ENCODE data around the gene RACK1.
"Not testable (repeated sequence)": the region's sequence is repeated elsewhere in the genome, so short reads cannot be mapped to it uniquely, and the experiment has no call there.

The RACK1 gene

GRCh38 chr5:181281077-181281983 is 37.6 kb upstream of the RACK1 start:
- POLR2A ChIA-PET = no interaction called here
- CTCF ChIA-PET = no interaction called here
- TF ChIP-seq CTCF (IDR thresholded peaks at IDR 0.05; ENCODE audit: control extremely low read depth, extremely low read depth, low read depth, missing control alignments) = no peak
- DNase-seq (ENCODE audit: extremely low spot score) = no peak

- no peak for DNase-seq (ENCODE audit: extremely low spot score)
- ChIA-PET POLR2A (no interaction called here), CTCF (no interaction called here)
- TF ChIP-seq CTCF (IDR thresholded peaks at IDR 0.05; ENCODE audit: control extremely low read depth, extremely low read depth, low read depth, missing control alignments) = no peak
These were observed 36.6 kb upstream of the RACK1 start for GRCh38 chr5:181280251-181280762.

GRCh38 chr5:181273433-181273744 is 29.7 kb upstream of the RACK1 start:
- POLR2A ChIA-PET; DNase-seq (ENCODE audit: extremely low spot score); CTCF ChIA-PET: not testable (repeated sequence)
- TF ChIP-seq CTCF (IDR thresholded peaks at IDR 0.05; ENCODE audit: control extremely low read depth, extremely low read depth, low read depth, missing control alignments) = peak; percentile 42

GRCh38 chr5:181271081-181271480 is 27.4 kb upstream of the RACK1 start:
- TF ChIP-seq CTCF (IDR thresholded peaks at IDR 0.05; ENCODE audit: control extremely low read depth, extremely low read depth, low read depth, missing control alignments) = no peak
- ChIA-PET CTCF (interaction anchor here (1.4 kb wide), 1 partner anchor 87 kb away, joined by 3 read pairs; no protein-coding TSS in a partner anchor), POLR2A (no interaction called here)
- DNase-seq (ENCODE audit: extremely low spot score) = no peak

GRCh38 chr5:181267907-181268306 is 24.2 kb upstream of the RACK1 start:
- DNase-seq (ENCODE audit: extremely low spot score); POLR2A ChIA-PET: not testable (repeated sequence)
- CTCF ChIA-PET = interaction anchor here (1.0 kb wide), 1 partner anchor 17 kb away, joined by 3 read pairs; no protein-coding TSS in a partner anchor

GRCh38 chr5:181267291-181267904 is 23.7 kb upstream of the RACK1 start:
- CTCF ChIA-PET; POLR2A ChIA-PET; DNase-seq (ENCODE audit: extremely low spot score): not testable (repeated sequence)

- DNase-seq (ENCODE audit: extremely low spot score) = no peak
- CTCF ChIA-PET = no interaction called here
- no peak for TF ChIP-seq CTCF (IDR thresholded peaks at IDR 0.05; ENCODE audit: control extremely low read depth, extremely low read depth, low read depth, missing control alignments)
- POLR2A ChIA-PET = no interaction called here
These were observed 21.5 kb upstream of the RACK1 start for GRCh38 chr5:181265092-181265671.

All from GM10248 (cell line).